Testis (tissue), 3 donors: ENCODE results near the gene PHLDB3. TPM values are rescaled to one million over a fixed set of nuclear protein-coding genes. Genes with fewer than 3 reads are reported as not detected.
"Not testable (repeated sequence)": the region's sequence is repeated elsewhere in the genome, so short reads cannot be mapped to it uniquely, and the experiment has no call there.

ENCODE experiments used
- DNase-seq: peaks from one replicate; pipeline ENCODE4 v3.0.0-alpha.2; 2019
- H3K27ac ChIP-seq, 2 donors: fragments of 200-600 bp; sonication (generic); one replicate each; pipeline ENCODE4 v1.5.1; 2019
- H3K27me3 ChIP-seq: fragments of 200-600 bp; sonication (generic); one replicate; pipeline ENCODE4 v1.5.1; 2019
- H3K36me3 ChIP-seq: fragments of 200-600 bp; sonication (generic); one replicate; pipeline ENCODE4 v1.5.1; 2017; ENCODE audit warnings: low read depth; ENCODE audit errors: missing control alignments
- H3K4me1 ChIP-seq: fragments of 200-600 bp; sonication (generic); one replicate; pipeline ENCODE4 v1.5.1; 2019
- H3K4me3 ChIP-seq, 2 donors: fragments of 200-600 bp; sonication (generic); one replicate each; pipeline ENCODE4 v1.5.1; 2017 to 2019
- H3K9me3 ChIP-seq: fragments of 200-600 bp; sonication (generic); one replicate; pipeline ENCODE4 v1.5.1; 2017
- POLR2A ChIP-seq: fragments of 450-650 bp; IDR thresholded peaks from one replicate; pipeline ENCODE4 v1.6.1; 2017; ENCODE audit warnings: antibody characterized with exemption, mild to moderate bottlenecking, moderate library complexity
- WGBS, 2 donors: methylation state at CpG; one replicate each; pipeline ENCODE4 v1.1.5; 2018; 5-methylcytosine and 5-hydroxymethylcytosine counted together
- intact Hi-C: fragments of 100-400 bp; cut with DNase I; formaldehyde crosslinking; loops from one replicate; pipeline ENCODE4 v1.15.1; 2023; ENCODE audit warnings: low total_unique reads
- polyA plus RNA-seq: library from polyadenylated mRNA; stranded (reverse); fragments of 350-450 nt; fragmentation: Illumina TruSeq; extraction: RNeasy Lipid Tissue Mini Kit (QIAGEN cat#74804); gene quantifications from one replicate; pipeline ENCODE4 v1.2.3, GENCODE V29; 2014; ENCODE audit warnings: low read depth, low replicate concordance; ENCODE audit not compliant: insufficient read depth
- total RNA-seq, 2 donors: library from RNA; depleted of rRNA; stranded (reverse); fragments of >200 nt; gene quantifications; one replicate each; pipeline ENCODE4 v1.2.3, GENCODE V29; 2016
- TF ChIP-seq, protein P1 (sequence below), 3 experiments: fragments of 450-650 bp in 2 of 3; fragments of 200-600 bp in 1 of 3; sonication (generic) in 1 of 3; IDR thresholded peaks; one replicate each; pipeline ENCODE4 v1.5.1; 2016 to 2019; ENCODE audit warnings: antibody characterized with exemption in 3 of 3, mild to moderate bottlenecking in 2 of 3, moderate library complexity in 1 of 3

The PHLDB3 gene
- total and polyA plus RNA-seq, 3 donors from 2014 or later, result 27.1 to 62.2 (median 28.3) TPM

DNA sequence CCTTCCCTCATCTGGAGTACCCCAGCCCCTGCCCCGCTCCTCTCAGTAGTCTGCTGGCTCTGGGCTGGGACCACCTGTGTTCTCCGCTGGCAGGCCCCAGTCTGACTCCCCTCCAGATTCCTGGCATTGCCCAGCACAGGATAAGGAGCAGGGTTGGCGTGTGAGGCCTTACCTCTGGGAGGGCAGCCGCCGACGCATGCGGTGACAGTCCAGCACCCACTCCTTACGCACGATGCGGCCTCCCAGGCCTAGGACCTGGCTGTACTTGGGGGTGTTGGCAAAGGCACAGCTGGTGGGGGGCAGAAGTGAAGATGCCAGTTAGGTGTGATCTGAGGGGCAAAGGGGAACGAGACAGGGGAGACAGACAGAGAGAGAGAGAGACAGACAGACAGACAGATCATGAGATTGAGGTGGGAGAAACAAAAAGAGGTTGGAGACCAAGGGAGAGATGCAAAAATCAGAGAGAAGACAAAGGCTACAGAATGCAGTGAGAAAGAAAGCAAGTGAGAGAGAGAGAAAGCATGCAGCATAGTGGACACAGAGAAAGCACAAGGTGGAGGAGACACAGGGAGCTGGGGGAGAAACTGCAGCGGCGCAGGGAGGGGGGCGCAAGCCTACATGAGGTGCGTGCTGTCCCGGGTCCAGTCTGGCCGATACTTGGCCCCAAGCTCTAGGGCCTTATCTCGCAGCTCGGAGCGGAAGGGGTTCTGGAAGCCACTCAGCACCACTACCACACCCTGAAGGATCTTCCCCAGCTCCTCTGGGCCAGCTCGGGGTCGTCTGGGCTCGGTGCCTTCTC lies 47.1 kb upstream of the PHLDB3 start:
- no peak overlapping the region for H3K27ac ChIP-seq
- 91 to 92% methylated on average over 20 to 23 of the region's 23 CpGs for WGBS, 2 donors
- H3K36me3 ChIP-seq, result no peaks in the 10 kb centered on the region
- H3K27me3 ChIP-seq, result no peaks in the 10 kb centered on the region
- no peaks in the 10 kb centered on the region for H3K4me1 ChIP-seq
- intact Hi-C loops, result no loop called here
- H3K4me3 ChIP-seq, result no peak overlapping the region
- DNase-seq, result no peak
- TF ChIP-seq, protein P1, sequence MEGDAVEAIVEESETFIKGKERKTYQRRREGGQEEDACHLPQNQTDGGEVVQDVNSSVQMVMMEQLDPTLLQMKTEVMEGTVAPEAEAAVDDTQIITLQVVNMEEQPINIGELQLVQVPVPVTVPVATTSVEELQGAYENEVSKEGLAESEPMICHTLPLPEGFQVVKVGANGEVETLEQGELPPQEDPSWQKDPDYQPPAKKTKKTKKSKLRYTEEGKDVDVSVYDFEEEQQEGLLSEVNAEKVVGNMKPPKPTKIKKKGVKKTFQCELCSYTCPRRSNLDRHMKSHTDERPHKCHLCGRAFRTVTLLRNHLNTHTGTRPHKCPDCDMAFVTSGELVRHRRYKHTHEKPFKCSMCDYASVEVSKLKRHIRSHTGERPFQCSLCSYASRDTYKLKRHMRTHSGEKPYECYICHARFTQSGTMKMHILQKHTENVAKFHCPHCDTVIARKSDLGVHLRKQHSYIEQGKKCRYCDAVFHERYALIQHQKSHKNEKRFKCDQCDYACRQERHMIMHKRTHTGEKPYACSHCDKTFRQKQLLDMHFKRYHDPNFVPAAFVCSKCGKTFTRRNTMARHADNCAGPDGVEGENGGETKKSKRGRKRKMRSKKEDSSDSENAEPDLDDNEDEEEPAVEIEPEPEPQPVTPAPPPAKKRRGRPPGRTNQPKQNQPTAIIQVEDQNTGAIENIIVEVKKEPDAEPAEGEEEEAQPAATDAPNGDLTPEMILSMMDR (IDR thresholded peaks at IDR 0.05), result no peak
- no peak for TF ChIP-seq POLR2A
- no peaks in the 10 kb centered on the region for H3K9me3 ChIP-seq

DNA sequence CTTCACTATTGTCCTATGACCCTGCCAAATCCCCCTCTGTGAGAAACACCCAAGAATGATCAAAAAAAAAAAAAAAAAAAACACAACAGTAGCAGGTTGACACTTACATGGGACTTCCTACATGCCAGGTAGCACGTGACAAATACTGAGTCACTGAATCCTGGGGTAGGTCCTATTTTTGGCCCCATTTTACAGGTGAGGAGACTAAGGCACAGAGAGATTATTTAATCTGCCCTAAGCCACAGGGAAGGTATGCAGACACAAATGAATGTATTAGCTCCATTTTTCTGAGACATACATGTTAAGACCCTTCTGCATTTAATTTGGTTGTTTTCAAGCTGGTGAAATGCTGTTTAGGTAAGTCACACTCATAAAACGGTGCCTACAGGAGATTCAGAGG lies 44.2 kb upstream of the PHLDB3 start:
- Histone ChIP-seq H3K27ac (no peak overlapping the region), H3K4me1 (no peaks in the 10 kb centered on the region), H3K27me3 (no peaks in the 10 kb centered on the region), H3K4me3 (no peak overlapping the region), H3K36me3 (no peaks in the 10 kb centered on the region), H3K9me3 (no peaks in the 10 kb centered on the region)
- no peak for TF ChIP-seq POLR2A
- TF ChIP-seq, protein P1 (IDR thresholded peaks at IDR 0.05), result no peak
- WGBS, 2 donors, result 90 to 93% methylated on average over 2 of the region's 2 CpGs
- intact Hi-C loops, result no loop called here
- no peak for DNase-seq

DNA sequence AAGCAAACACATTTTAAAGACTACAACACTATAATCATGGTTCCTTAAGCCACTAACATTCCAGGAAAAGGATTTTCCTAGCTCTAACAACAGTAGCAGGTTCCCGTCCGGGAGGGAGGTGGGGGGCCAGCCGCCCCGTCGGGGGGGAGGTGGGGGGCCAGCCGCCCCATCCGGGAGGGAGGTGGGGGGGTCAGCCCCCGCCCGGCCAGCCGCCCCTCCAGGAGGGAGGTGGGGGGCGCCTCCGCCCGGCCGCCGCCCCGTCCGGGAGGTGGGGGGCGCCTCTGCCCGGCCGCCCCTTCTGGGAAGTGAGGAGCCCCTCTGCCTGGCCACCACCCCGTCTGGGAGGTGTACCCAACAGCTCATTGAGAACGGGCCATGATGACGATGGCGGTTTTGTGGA lies 43.4 kb upstream of the PHLDB3 start:
- H3K27me3 ChIP-seq, DNase-seq, H3K4me1 ChIP-seq, H3K27ac ChIP-seq, H3K4me3 ChIP-seq, H3K9me3 ChIP-seq, intact Hi-C loops, H3K36me3 ChIP-seq: not testable (repeated sequence)
- WGBS, 2 donors, result 89 to 95% methylated on average over 3 to 12 of the region's 24 CpGs

DNA sequence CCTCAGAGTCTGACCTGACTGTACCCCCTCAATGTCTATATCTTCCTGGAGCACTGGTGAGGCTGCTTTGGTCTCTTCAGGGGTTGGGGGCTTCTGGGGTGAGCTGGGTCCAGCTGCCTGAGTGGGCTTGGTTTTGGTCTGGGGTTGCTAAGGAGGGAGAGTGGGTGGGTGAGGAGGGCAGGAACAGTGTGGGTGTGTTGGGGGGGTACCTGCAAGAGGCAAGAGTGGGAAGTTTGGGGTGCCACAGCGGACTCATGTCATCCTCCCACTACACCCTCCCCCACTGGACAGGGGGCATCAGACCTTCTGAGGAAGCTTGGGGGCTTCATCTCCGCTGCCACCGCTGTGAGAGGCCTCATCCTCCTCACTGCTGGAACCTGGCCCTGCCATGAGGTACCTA lies 42.0 kb upstream of the PHLDB3 start:
- H3K4me1 ChIP-seq, result no peaks in the 10 kb centered on the region
- 100% methylated on average over 1 to 3 of the region's 3 CpGs for WGBS, 2 donors
- TF ChIP-seq, protein P1 (IDR thresholded peaks at IDR 0.05), result no peak
- no peak for TF ChIP-seq POLR2A
- no peaks in the 10 kb centered on the region for H3K9me3 ChIP-seq
- H3K4me3 ChIP-seq, result no peak overlapping the region
- no peaks in the 10 kb centered on the region for H3K36me3 ChIP-seq
- no peak overlapping the region for H3K27ac ChIP-seq
- intact Hi-C loops, result no loop called here
- H3K27me3 ChIP-seq, result no peaks in the 10 kb centered on the region
- DNase-seq, result no peak

DNA sequence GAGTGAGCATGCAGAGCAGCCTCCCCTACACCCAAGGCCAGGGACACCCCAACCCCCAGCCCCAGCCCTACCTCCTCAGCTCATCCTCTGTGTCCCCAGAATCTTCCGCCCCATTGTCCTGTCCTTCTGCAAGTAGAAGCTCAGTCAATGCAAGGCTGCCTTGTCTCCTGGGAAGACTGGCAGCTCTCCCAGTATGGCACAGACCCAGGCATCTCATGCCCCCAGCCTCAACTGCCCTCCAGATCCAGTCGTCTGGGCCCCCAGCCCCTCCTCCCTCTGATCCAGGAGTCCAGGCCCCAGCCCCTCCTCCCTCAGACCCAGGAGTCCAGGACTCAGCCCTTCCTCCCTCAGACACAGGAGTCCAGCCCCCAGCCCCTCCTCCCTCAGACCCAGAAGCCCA lies 41.4 kb upstream of the PHLDB3 start:
- Histone ChIP-seq H3K4me1 (no peaks in the 10 kb centered on the region), H3K27me3 (no peaks in the 10 kb centered on the region), H3K4me3 (no peak overlapping the region), H3K36me3 (no peaks in the 10 kb centered on the region), H3K9me3 (no peaks in the 10 kb centered on the region), H3K27ac (no peak overlapping the region)
- WGBS, 2 donors, result 72 to 75% methylated on average over 2 of the region's 2 CpGs
- no peak for DNase-seq
- intact Hi-C loops, result no loop called here
- no peak for TF ChIP-seq POLR2A
- TF ChIP-seq, protein P1 (IDR thresholded peaks at IDR 0.05), result no peak
